MV-4-11 (cell line): ENCODE measurements around the gene ZDHHC16.

ENCODE experiments used
- DNase-seq: peaks from one replicate; lab custom pipeline; 2025; lab: John Stamatoyannopoulos, UW

The ZDHHC16 gene

DNA sequence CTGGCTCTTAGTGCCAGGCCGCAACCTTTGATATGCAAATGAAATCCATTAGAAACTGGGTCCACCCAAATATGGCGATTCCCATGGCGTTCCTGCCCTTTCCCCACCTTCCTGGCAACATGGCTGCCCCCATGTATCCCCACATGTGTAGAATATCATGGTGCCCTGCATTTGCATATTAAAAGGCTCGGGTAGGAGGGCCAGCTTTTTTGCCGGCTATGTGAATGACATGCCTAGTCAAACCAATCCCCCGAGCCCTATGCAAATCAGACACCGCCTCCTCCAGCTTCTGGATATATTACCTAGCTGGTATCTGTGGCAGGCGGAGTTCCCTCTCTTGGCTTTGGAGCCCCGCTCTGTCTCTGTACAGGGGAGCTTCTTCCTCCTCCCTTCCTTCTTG is 34.0 kb downstream of the ZDHHC16 start:
- DNase-seq = no peak

DNA sequence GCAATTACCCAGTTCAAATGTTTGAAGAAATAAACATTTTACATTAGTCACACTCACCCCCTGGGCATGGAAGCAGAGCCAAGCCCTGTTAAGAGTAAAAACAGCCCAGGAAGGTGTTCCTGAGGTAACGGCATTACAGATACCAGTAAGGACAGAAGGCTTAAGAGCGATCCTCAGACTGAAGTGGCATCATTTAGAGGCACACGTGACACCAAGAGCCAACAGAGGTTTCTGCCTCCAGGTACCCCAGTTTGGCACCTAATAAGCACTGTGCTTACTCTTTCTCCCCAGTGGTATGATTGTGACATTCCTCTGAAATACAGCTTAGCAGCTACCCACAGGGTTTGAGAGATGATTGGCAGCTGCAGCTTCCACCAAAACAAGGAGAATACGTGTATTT is 35.1 kb downstream of the ZDHHC16 start:
- DNase-seq = no peak

DNA sequence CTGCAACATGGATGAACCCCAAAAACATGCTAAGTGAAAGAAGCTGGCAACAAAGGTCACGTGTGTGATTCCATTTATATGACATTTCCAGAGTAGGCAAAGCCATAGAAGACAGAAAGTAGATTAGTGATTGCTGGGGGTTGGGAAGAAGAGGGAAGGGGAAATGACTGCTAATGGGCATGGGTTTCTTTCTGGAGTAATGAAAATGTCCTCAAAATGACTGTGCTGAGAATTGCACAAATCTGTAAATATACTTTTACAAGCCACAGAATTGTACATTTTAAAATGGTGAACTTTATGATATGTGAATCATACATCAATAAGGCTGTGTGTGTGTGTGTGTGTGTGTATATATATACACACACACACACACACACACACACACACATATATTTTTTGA is 36.4 kb downstream of the ZDHHC16 start:
- no peak for DNase-seq

DNA sequence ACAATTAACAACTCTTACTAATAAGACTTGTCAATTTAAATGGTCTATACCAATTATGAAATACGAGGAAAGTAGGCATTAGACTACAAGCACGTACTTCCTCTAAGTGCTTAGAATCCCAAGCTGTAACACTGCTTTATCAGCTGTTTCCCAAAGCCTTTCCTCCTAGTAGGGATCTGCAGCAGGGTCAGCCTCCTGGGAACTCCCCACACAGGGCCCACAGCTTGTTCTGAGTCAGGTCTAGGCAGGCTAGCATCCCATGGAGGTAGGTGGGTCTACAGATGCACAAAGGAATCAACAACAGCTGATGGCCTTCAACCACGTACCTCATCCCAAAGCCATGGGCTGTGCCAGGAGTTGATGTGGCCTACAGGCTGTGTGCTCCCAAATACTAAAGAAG is 37.5 kb downstream of the ZDHHC16 start:
- no peak for DNase-seq

DNA sequence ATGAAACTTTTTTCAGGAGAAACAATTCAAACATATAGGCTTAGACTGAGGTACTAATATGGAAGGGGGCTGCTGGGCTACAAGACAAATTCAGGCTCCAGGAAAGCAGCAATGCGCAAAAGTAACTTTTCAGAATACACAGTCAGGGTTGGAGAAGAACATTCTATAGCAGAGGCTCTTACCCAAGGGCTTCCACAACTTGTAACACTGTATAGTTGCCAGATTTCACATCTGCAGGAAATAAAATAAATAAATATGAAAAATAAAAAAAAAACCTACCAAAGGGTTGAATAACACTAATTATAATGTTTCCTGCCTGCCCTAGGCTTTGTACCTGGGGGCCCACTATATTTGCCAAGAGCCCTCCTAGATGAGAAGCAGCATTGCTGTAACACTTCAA is 37.9 kb downstream of the ZDHHC16 start:
- no peak for DNase-seq

DNA sequence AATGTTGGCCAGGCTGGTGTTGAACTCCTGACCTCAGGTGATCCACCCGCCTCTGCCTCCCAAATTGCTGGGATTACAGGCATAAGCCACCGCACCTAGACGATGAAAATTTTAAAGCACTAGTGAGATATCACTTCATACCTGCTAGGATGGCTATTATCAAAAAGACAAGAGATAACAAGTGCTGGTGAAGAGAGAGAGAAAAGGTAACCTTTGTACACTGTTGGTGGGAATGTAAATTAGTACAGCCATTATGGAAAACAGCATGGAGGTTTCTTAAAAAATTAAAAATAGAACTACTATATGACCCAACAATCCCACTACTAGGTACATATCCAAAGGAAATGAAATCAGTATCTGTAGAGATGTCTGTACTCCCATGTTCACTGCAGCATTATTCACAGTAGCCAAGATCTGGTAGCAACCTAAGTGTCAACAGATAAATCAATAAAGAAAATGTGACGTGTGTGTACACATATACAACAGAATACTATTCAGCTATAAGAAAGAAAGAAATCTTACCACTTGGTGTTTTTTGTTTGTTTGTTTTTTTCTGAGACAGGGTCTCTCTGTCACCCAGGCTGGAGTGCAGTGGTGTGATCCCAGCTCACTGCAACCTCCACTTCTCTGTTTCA is 39.8 kb downstream of the ZDHHC16 start:
- DNase-seq = no peak

DNA sequence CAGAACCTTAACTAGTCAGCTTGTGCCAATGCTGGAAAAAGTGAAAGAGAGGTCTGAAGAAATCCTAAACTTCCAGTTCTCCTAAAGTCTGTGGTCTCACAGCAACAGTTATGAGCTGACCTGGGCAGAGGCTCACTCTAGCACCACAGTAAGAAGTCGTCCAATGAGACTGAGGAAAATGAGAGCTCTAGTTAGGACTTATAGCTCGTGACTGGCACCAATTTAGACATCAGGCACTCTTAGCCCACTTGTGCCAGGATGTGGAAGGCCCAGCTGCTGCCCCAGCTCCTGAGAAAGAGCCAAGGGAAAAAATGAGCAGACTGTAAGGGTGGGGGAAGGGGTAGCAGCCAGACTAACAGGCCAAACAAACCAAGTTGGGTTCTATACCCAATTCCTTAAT is 44.6 kb downstream of the ZDHHC16 start:
- no peak for DNase-seq

DNA sequence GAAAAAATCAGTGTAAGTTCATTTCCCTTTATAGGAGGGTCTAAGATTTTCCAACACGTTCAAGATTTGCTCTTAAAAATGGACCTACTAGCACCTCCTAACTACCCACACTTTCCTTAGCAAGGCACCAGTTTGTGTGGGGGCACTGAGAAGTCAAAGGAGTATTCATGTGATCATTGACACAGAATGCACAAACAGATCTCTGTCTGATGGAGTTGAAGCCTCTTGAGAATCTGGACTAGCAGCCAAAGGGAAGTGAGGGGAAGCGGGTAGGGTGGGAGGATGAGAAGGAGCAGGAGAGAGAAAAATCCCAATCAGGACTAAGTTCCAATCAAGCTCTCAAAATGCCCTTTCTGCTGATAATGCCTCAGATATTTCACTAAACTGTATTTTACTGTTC is 48.2 kb downstream of the ZDHHC16 start:
- DNase-seq = no peak

DNA sequence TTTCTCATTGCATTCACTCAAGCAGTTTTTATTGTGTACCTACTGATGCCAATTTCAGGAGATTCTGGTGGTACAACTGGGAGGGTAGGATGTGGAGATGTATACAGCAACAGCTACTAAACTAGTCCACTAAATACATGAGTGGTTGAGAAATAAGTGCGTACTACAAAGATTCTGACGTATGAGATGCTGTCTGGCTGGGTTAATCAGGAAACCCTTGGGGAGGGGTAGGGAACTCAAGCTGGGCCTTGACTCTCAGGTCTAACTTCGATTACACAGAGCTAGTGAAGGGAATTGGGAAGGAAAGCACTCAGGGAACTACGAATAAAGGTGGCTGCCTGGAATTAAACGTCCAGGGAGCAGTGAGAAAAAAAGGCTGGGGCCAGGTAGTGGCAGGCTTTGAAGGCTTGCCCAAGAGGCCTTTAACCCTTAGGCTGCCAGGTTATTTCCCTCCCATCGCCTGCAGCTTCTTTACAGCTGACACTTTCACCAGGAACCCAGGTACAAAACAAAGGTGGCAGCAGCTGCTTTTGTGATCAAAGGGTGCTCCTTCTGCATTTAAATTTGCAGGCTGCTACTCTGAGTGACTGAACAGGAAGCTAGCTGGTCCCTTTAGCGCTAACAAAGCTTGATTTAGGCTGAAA is 49.0 kb downstream of the ZDHHC16 start:
- DNase-seq = no peak

DNA sequence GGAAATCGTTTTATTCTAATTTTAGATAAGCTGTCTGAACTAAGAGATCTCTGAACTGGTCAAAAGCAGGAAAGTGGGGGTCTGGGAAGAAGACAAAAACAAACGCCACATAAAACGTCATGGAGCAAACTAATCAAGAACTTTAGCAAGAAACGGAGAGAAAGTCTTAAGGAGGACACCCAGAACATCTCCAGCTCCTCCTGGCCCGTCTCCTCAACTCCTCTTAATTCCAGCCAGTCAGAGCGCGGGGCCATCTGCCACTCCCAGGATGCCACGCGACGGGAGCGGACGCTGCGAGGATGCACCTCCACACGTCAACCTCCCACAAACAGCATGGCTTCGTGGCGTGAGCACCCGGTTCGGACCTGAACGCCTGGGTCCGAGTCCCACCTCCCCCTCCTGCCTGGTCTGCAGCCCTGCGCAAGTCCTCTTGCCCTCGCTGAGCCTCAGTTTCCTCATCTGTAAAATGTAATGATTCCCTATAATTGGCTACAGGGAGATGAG is 51.6 kb downstream of the ZDHHC16 start:
- DNase-seq = peak; percentile 72

DNA sequence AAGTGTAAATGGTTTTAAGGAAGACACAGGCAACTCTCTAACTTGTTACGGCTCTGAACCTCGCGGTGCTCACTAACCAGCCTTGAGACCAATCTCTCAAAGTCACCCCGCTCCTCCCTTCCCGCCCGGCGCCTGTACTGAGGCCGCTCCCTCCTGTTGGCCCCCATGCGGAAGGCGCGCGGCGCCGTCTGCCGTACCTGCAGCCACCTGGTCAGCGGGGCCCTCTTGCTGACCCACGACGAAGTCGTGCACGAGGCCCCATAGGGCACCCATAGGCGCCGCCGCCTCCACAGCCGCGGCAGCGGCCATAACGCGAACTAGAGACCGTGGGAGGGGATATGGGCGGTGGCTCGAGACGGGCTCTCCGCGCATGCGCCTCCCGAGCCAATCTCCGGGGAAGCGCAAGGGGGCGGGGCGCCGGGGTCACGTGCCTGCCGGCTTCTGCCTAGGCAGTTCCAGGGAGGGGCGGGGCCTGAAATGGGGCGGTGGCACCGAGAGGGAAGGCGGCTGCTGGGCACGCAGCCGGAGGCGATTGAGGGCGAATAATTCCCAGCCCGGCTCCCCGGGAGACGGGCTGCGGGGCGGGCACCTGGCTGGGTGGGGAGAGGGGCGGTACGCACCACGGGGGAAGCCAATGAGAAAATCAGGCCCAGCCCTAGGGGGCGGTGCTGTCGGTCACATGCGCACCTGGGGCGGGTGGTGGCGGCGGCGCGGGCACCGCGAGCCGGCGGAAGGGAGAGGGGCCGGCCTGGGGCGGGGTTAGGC is 52.3 kb downstream of the ZDHHC16 start, which contains the start of gene MMS19:
Gene MMS19, minus strand, starts transcription at position 347 of the 765 bp plus-strand sequence. Its CDS starts 38 bp downstream, at position 309.
- peak; percentile 92 for DNase-seq

DNA sequence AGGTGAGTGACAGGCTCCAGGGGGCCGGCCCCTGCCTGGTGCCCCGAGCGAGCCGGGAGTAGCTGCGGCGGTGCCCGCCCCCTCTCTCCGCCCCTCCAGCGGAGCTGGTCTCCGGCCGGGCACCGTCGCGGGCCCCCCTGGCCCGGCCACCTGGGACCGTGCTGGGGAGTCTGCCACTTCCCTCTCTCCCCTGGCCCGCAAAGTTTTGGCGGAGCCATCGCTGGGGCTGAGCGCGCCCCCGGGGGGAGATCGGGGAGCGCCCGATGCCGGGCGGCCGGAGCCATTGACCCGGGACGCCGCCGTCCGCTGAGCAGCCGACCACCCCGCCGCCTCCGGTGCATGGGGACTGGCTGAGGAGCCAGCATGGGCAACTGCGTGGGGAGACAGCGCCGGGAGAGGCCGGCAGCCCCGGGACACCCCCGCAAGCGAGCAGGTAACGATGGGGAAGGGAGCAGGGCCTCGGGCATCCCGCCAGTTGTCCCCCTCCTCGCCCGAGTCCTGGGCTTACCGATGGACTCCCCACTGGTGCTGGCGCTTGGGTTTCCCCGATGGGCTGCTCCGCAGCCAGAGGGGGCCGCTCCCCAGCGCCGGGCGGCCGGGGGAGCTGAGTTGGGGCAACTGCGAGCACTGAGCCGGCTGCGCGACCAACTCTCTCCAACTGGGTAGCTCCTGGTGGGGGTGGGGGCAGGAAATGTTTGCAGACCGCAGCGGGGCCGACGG is 53.0 kb downstream of the ZDHHC16 start, which contains the start of gene UBTD1:
Gene UBTD1, plus strand, starts transcription at position 84 of the 720 bp plus-strand sequence. Its CDS starts 280 bp downstream, at position 364.
- no peak for DNase-seq

DNA sequence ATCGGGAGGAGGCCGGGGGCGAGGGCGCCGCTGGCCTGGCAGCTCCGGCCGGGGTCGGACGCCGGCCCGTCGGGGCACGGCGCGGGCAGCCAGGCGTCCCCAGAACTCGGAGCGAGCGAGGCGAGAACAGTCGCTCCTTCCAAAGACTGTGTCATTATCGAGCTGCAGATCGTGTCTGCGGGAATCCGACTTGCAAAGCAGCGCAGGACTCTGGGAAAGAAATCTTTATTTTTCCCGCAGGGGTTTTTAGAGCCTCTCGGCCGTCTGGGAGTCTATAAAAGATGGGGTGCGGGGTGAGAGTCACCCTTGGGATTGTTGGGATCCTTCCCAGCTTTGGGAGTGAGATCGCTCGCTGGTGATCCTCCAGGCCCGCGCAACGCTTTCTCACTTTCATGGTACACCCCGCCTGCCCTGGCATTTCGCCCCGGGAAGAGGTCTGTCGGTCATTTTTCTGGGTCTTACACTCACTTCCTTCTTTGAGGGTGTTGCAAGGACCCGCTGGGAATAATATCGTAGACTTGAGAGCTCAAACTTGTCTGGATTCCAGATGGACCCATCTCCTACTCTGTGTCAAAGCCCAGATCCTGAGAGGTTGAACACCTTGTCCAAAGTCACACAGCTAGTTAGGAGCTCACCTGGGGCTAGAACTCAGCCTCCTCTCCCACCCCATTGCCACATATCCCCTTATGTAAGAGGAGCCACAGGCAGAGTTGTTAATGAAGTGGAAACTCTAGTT is 53.8 kb downstream of the ZDHHC16 start:
- DNase-seq = peak; percentile 57

DNA sequence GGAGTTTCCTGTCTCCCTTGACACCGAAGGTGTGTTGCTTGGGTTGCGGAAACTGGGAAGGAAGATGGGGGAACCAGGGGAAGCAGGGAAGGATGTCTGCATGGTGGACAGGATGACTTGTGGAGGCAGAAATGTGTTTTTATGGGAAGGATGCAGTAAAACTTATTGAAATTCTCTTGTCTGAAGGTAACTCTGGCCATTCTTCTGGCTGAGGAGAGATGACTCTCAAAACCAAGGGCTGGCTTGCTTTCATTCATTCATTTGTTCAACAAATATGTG is 54.3 kb downstream of the ZDHHC16 start:
- DNase-seq = no peak

DNA sequence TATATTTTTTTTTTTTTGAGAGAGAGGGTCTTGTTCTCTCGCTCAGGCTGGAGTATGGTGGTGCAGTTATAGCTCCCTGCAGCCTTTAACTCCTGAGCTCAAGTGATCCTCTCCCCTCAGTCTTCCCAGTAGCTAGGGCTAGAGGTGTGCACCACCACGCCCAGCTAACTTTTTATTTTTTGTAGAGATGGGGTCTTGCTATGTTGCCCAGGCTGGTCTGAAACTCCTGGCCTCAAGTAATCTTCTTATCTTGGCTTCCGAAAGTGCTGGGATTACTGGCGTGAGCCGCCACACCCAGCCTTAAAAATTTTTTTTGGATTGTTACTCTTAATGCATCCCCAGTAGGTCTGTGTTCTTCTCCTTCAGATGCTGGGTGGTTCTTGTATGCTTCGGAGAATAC is 56.9 kb downstream of the ZDHHC16 start:
- DNase-seq = no peak

DNA sequence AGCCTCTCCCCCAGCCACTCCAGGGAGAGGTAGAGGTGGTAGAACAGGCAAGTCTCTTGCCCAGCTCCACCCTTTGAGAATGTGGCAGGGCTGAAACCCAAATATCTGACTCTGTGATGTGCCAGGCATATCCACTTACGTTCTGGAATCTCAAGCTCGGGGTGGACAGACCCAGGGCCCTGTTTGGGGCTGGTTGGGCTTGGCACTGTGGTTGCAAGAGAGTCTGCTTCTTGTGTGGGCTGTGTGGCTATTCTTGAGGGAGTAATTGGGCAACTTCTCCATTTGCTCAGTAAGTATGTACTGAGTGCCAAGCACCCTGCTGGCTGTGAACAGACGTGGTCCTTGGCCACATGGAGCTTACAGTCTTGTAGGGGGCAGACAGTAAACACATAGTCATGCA is 57.4 kb downstream of the ZDHHC16 start:
- DNase-seq = peak; percentile 55

DNA sequence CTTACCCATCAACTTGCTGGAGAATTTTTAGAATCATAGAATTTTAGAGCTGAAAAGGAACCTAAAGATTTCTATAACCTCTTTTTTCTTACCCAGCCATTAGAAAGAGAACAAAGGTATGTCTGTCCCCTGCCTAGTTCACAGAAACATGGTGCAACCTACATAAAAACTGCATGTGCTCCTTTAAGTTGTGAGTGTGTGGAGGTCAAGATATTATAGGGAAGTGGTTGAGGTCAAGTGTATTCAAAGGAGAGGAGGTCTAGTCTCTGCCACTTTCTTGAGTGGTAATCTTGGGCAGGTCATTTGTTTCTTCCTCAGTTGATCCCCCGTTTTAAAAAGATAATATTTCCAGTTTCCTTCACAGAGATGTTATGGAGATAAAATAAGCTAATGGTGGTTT is 59.2 kb downstream of the ZDHHC16 start:
- DNase-seq = peak; percentile 51

DNA sequence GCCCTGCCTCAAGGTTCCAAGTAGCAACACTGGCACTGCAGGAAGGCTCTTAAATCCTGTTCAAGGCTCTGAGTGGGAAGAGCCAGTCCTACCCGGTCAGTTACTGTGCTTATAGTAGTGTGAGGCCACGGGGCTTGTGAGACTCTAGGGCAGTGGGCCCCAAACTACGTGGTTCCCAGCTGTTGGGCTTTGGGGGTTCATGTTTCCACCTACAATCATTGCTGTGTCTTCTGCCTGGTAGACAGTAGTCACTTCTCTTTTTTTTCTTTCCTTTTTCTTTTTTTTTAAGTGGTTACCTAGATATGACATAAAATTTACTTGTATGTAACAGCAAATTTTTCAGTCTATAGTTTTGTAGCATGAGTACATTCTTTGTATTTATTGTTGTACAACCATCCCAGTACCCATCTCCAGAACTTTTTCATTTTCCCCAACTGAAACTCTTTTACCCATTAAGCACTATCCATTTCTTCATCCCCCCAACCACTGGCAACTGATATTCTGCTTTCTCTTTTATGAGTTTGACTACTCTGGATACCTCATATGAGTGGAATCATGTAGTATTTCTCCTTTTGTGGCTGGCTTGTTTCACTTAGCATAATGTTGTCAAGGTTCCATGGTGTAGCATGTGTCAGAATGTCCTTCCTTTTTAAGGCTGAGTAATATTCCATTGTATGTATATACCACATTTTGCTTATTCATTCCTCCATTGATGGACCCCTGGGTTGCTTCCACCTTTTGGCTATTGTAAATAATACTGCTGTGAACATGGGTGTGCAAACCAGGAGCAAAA is 60.4 kb downstream of the ZDHHC16 start:
- DNase-seq = peak; percentile 66
